Measurements from ENCODE around the gene NEK6.

The NEK6 gene

DNA sequence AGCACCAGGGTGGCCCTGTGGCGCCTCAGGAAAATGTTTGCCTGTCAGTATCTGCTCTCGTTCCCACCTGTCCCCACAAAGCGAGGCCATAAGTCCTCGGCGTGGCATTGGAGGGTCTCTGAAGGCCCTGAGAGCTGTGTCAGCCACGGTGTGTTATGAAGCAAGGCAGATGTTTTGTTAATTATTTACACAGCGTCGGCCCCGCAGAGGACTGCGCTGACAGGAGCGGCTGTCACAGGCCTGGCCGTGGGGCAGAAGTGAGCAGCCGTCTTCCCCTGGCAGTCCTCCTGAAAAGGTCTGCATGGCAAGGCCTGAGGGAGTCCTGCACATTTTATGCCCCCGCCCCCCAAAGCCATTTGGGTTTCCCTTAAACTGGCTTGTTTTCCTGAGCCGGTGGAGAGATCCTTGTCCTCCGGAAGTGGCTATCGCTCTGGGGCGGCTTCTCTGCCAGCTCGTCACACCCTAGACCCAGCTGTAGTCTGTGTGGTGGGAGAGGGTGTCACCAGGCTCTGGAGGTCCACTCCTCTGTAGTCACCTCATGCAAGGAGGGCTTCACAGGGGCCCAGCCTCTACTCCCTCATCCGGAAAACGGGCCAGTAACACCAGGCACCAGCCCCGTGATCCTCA lies 6.2 kb downstream of the NEK6 start:
- Mint-ChIP-seq H3K4me1 (peaks cover 93% of the 10 kb centered on the region), H3K36me3 (peaks cover 20% of the 10 kb centered on the region), H3K27me3 (no peaks in the 10 kb centered on the region), H3K9me3 (no peaks in the 10 kb centered on the region), H3K27ac (peak overlapping the region; percentile 93), H3K4me3 (peak overlapping the region; percentile 99)
- ATAC-seq: no peak

DNA sequence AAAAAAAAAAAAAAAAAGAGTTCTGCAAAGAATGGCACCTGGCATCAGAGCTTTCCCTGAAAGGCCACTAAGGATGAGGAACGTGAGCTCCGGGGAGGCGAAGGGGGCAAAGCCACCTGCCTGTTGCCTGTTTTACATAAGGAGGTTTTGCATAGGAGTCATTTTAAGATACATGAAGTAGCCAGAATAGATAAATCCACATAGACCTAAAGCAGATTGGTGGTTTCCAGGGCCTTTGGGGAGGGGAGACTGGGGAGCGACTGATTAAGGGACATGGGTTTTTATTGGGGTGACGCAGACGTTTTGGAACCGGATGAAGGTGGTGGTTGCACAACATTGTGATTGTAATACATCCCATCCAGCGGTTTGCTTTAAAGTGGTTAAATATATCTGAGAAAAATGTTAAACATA lies 7.1 kb downstream of the NEK6 start:
- ATAC-seq: peak; percentile 76
- Mint-ChIP-seq H3K4me3 (peak overlapping the region; percentile 99), H3K36me3 (peaks cover 16% of the 10 kb centered on the region), H3K27ac (peak overlapping the region; percentile 93), H3K4me1 (peaks cover 98% of the 10 kb centered on the region), H3K9me3 (no peaks in the 10 kb centered on the region), H3K27me3 (no peaks in the 10 kb centered on the region)

DNA sequence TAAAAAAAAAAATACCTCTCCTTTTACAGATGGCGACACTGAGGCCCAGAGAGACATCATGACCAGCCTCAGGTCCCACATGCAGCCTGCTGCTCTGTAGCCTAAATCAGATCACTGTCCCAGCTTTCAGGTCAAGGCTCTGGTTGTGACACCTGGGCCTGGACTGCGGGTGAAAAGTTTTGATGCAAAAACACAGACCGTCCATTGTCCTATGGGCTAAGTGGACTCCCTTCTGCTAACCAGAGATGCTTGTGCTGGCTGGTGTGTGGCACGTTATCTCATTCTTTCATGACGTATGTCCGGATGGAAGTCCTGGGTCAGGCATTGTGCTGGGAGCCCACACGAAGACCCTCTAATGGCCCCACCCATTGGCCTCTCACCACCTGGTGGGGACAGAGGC lies 7.8 kb downstream of the NEK6 start:
- no peaks in the 10 kb centered on the region for H3K9me3 Mint-ChIP-seq
- H3K4me3 Mint-ChIP-seq: peak overlapping the region; percentile 99
- no peak for ATAC-seq
- no peaks in the 10 kb centered on the region for H3K27me3 Mint-ChIP-seq
- H3K36me3 Mint-ChIP-seq: peaks cover 20% of the 10 kb centered on the region
- H3K27ac Mint-ChIP-seq: peak overlapping the region; percentile 93
- peaks cover 100% of the 10 kb centered on the region for H3K4me1 Mint-ChIP-seq

DNA sequence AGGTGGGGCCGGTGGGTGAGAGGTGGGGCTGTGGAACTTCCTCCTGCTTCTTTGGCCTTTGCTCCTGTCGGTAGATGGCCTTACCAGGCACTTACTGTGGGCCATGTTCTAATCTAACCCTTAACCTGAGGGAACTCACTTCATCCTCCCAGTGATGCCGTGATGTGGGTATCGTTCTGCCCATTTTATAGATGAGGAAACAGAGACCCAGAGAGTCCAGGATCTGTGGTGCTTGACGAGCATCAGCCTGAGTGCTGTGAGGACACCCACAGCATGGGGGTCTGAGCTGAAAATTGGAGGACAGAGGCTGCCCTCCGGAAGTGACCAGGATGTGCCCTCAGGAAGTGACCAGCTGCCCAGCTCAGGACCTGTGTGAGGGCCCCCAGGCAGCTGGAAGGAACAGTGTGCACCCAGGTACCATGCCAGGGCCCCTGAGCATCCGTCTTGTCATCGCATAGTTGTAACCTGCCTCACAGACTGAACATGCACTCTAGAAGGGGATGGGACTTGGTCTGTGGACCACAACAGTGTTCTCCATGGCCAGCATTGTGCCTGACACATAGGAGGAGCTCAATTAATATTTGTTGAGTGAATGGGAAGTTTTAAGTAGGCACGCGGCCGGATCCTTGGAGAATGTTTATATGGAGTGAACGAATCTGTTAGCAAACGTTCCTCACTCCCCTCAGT lies 8.5 kb downstream of the NEK6 start:
- Mint-ChIP-seq H3K4me3 (peak overlapping the region; percentile 99), H3K36me3 (peaks cover 23% of the 10 kb centered on the region), H3K27ac (peak overlapping the region; percentile 93), H3K27me3 (no peaks in the 10 kb centered on the region), H3K9me3 (no peaks in the 10 kb centered on the region), H3K4me1 (peaks cover 100% of the 10 kb centered on the region)
- no peak for ATAC-seq

DNA sequence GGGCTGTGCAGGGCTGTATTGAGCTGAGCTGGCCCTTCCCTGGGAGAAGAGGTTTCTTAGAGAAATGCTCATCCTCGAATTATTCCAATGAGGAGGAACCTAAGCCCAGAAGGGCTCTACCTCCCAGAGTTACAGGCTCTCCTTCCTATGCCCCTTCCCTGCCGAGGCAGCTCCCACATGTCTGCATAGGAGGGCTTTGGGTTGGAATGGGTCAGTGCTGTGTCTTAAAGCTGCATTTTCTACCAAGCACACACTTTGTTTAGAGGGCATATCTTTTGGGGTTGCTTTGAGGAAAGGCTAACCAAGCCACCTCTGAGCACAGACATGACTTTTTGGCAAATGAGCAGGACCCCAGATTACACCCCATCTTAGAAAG lies 9.1 kb downstream of the NEK6 start:
- peaks cover 21% of the 10 kb centered on the region for H3K36me3 Mint-ChIP-seq
- H3K27me3 Mint-ChIP-seq: no peaks in the 10 kb centered on the region
- peak overlapping the region; percentile 22 for H3K4me3 Mint-ChIP-seq
- no peak for ATAC-seq
- H3K27ac Mint-ChIP-seq: peak overlapping the region; percentile 93
- peaks cover 98% of the 10 kb centered on the region for H3K4me1 Mint-ChIP-seq
- no peaks in the 10 kb centered on the region for H3K9me3 Mint-ChIP-seq

DNA sequence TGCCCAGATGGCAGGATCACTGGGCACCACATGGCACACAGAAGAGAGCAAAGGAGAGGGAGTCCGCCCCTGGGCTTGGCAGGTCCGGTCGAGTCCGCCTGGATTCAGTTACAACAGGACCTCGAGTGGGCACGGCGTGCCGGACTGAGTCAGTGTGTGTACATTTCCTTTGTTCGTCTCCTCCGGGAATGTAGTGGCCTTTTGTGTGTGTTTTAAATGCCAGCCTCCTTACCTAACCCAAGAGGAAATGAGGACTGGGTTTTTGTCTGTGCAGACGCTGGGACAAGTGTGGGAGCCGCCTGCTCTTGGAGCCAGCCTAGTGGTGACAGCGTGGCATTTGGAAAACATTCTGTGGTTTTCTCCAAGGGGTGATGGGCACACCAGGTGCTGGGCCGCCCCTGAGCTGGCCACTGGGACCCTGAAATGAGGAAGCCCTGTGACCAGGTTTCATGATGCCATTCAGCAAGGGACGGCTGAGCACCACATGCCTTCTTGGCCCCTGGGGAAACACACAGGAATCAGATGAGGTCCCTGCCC lies 9.6 kb downstream of the NEK6 start:
- H3K27ac Mint-ChIP-seq: peak overlapping the region; percentile 93

DNA sequence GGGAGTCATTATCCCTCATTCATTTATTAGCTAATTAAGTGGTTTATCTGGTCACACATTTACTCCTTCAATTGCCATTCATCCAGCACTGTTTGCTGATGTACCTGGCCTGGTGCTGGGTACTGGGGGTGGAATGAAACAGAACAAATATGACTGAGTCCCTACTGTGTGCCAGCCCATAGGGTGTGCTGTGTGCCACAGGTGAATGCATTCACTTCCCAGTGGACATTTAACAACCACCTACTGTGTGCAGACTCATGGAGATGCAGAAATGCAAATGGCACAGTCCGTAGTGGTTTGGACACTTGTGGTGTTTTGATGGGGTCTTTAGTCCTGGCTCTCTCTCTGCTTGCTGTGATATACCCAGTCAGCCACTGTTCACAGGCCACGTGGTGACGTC lies 10.5 kb downstream of the NEK6 start:
- no peaks in the 10 kb centered on the region for H3K9me3 Mint-ChIP-seq
- H3K27me3 Mint-ChIP-seq: no peaks in the 10 kb centered on the region
- H3K27ac Mint-ChIP-seq: peak overlapping the region; percentile 93
- ATAC-seq: no peak
- no peak overlapping the region for H3K4me3 Mint-ChIP-seq
- peaks cover 95% of the 10 kb centered on the region for H3K4me1 Mint-ChIP-seq
- peaks cover 26% of the 10 kb centered on the region for H3K36me3 Mint-ChIP-seq

More for the DNA sequence above, 9.6 kb downstream of the NEK6 start:
- peaks cover 19% of the 10 kb centered on the region for H3K36me3 Mint-ChIP-seq
- peak overlapping the region; percentile 22 for H3K4me3 Mint-ChIP-seq
- peak; percentile 71 for ATAC-seq
- peaks cover 98% of the 10 kb centered on the region for H3K4me1 Mint-ChIP-seq
- no peaks in the 10 kb centered on the region for H3K27me3 Mint-ChIP-seq
- H3K9me3 Mint-ChIP-seq: no peaks in the 10 kb centered on the region

DNA sequence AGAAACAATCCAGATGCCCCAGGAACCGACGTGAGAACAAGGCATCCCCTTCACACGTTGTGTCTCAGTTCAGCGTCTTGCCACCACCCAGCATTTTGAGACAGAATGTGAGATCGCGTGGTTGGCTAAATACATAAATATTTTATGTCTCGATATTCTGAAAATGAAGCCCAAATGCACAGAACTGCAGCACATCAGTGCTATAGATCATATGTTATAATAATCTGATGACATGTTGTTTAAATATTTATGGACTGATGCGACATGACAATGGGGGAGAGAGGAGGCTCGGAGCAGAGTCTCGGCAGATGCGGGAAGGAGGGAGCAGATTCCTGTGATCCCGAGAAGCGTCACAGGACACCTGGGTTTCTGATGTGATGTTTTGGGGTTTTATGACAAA lies 10.9 kb downstream of the NEK6 start:
- H3K4me1 Mint-ChIP-seq: peaks cover 92% of the 10 kb centered on the region
- H3K27me3 Mint-ChIP-seq: no peaks in the 10 kb centered on the region
- no peak overlapping the region for H3K4me3 Mint-ChIP-seq
- peak overlapping the region; percentile 93 for H3K27ac Mint-ChIP-seq
- no peak for ATAC-seq
- H3K36me3 Mint-ChIP-seq: peaks cover 26% of the 10 kb centered on the region
- H3K9me3 Mint-ChIP-seq: no peaks in the 10 kb centered on the region

DNA sequence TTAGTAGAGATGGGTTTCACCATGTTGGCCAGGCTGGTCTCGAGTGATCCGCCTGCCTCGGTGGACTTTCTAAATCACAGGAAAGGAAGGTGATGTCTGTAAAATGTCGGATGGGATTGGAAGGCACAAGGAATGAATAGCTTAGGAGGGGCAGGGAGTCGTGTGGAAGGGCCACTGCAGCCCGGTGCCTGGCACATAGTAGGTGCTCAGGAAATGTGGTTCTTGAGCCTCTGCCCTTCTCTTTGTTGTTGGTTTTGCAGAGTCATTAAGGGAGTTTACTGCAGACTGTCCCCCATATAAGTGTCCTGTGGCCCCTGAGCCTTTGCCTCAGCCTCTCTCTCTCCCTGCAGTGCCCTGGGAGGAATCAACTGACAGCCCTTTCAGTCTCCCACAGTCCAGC lies 11.8 kb downstream of the NEK6 start:
- H3K27me3 Mint-ChIP-seq: no peaks in the 10 kb centered on the region
- peak overlapping the region; percentile 93 for H3K27ac Mint-ChIP-seq
- peaks cover 92% of the 10 kb centered on the region for H3K4me1 Mint-ChIP-seq
- peaks cover 33% of the 10 kb centered on the region for H3K36me3 Mint-ChIP-seq
- no peak overlapping the region for H3K4me3 Mint-ChIP-seq
- no peak for ATAC-seq
- H3K9me3 Mint-ChIP-seq: no peaks in the 10 kb centered on the region

DNA sequence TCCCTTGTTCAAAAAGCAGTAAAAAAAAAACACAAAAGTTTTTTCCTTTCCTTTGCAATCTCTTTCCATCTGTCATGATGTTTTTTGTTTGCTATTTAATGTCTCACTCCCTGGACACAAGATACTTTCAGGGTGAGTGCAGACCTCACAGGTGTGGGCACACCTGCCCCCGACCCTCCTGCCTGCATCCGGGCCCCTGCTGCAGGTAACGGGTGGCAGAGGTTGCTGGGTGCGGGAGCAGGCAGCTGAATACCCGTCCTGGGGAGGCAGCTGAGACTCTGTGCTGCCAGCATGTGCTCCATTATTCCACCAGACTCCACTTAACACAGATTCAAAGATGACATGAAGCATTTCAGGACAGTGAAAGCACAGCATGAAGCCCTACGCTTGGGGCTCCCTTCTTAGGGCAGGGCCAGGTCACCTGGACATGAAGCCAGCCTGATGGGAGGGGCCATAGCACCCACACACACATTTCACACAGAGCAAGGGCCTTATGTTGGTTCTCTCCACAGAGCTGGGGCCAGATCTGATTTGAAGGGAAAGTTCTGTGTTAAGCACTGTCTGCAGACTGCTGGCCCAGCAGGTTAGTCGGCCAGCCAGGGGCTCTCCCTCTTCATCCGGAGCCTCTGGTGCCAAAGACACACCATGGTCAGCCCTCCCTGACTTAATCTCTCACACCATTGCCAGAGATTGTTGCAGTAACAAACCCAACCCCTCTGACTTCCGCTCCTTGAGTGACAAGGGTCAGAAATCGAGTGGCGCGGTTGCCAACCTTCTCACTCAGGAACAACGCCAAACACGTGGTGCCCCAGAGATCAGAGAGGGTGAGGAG lies 13.0 kb downstream of the NEK6 start:
- H3K9me3 Mint-ChIP-seq: no peaks in the 10 kb centered on the region
- no peak for ATAC-seq
- no peak overlapping the region for H3K4me3 Mint-ChIP-seq
- H3K27me3 Mint-ChIP-seq: no peaks in the 10 kb centered on the region
- peaks cover 92% of the 10 kb centered on the region for H3K4me1 Mint-ChIP-seq
- peaks cover 45% of the 10 kb centered on the region for H3K36me3 Mint-ChIP-seq
- H3K27ac Mint-ChIP-seq: peak overlapping the region; percentile 93

DNA sequence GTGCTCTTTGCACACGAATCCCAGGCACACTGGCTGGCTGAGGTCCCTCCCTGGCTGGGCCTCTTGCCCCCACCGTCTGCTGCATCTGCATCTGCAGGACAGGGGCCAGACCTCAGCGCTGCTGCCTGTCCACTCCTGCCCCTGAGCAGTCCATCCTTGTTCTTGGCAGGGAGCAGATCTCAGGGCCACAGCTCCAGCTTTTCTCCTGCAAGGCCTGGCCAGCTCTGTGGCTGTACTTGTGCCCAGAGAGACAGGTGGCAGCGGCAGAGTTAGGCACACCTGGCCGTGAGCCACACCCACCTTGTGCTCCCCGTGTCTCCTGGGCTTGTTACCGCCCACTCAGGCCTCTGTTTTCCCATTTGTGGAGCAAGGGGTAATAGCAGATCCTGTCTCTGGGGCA lies 13.9 kb downstream of the NEK6 start:
- Mint-ChIP-seq H3K27me3 (no peaks in the 10 kb centered on the region), H3K4me3 (no peak overlapping the region), H3K36me3 (peaks cover 54% of the 10 kb centered on the region), H3K4me1 (peaks cover 92% of the 10 kb centered on the region), H3K9me3 (no peaks in the 10 kb centered on the region), H3K27ac (peak overlapping the region; percentile 93)
- no peak for ATAC-seq

DNA sequence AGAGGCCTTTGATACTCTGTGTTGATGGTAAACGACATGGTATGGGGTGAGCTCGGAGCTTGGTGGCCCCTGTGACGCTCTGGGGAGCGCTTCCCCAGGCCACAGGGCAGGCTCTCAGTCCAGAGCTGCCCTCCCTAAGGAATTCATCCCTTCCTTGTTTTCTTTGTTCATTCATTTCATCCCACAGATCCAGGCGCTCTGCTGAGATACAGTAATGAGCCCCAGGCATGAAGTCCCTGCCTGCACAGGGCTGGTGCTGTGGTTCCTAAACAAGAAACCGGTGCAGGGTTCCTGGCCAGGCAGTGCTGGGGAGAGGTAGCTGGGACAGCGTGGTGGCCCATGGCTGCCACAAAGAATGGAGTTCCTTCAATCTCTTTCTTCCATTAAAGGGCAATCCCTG lies 14.4 kb downstream of the NEK6 start:
- ATAC-seq: no peak
- H3K9me3 Mint-ChIP-seq: no peaks in the 10 kb centered on the region
- H3K36me3 Mint-ChIP-seq: peaks cover 58% of the 10 kb centered on the region
- H3K4me3 Mint-ChIP-seq: no peak overlapping the region
- H3K4me1 Mint-ChIP-seq: peaks cover 92% of the 10 kb centered on the region
- no peaks in the 10 kb centered on the region for H3K27me3 Mint-ChIP-seq
- H3K27ac Mint-ChIP-seq: peak overlapping the region; percentile 53

DNA sequence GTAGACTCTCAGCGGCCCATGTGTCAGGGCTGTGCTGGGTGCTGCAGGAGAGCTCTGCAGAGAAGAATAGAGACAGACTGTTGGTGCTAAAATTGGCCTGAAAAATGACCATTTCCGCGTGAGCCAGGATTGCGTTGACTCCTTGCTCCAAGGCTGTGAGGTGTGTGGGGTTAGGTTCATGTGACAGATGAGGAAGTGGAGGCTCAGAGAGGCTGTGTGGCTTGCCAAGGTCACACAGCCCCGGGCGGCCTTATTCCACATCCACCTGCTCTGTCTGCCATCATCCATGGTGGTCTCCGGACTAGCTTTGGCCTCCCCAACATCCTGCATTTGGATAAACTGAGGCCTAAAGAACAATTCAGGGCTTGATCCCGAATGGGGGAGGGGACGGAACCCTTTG lies 15.2 kb downstream of the NEK6 start:
- H3K36me3 Mint-ChIP-seq: peaks cover 63% of the 10 kb centered on the region
- H3K4me3 Mint-ChIP-seq: no peak overlapping the region
- peaks cover 92% of the 10 kb centered on the region for H3K4me1 Mint-ChIP-seq
- H3K27ac Mint-ChIP-seq: peak overlapping the region; percentile 53
- H3K27me3 Mint-ChIP-seq: no peaks in the 10 kb centered on the region
- no peaks in the 10 kb centered on the region for H3K9me3 Mint-ChIP-seq
- ATAC-seq: no peak

DNA sequence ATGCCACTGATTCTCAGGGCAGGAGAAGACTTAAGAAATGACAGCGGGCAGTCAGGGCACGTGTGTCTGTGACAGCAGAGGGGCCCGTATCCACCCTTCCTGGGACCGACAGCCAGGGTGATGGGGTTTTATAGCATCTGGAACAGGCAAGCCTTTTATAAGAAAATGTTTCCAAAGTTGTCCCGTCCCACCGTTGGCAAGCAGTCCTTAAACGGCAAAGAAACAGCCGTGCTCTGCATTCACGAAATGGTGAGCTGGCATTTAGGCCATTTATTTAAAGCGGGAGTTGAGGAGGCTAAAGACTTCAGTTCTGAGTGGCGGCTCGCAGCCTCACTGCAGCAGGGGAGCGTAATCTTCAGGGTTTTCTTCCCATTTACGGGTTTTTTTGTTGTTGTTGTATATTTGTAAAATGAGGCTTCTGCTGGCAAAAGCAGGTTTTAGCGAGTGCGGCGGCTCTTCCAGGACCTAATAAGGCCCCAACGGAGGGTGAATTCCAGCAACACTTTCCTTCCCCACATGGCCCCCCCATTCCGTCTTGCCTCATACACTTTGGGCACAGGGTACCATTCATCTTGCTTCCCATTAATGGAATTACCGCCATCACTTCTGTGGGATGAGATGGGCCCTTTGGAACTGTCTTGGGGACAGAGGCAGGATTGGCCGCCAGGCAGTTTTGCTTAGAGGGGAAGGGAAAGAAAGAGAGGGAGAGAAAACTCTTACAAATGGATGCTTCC lies 15.8 kb downstream of the NEK6 start:
- peaks cover 92% of the 10 kb centered on the region for H3K4me1 Mint-ChIP-seq
- no peak for ATAC-seq

DNA sequence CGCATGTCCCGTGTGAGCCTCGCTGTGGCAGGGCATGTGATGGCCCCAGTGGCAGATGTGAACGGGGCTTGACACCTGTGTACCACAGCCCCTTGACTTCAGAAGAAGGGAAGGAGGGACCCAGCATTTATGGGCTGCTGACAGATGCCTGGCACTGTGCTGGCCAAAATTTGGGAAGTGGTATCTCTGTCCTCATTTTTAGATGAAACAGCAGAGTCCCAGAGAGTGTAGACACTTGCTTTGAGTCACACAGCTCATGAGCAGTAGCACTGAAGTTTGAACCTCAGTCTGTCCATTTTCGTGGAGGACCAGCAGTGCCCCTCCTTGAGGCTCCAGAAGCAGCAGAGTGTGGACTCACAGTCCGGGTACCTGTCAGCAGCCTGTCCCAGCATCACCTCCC lies 16.5 kb downstream of the NEK6 start:
- H3K36me3 Mint-ChIP-seq: peaks cover 62% of the 10 kb centered on the region
- no peak overlapping the region for H3K4me3 Mint-ChIP-seq
- peaks cover 92% of the 10 kb centered on the region for H3K4me1 Mint-ChIP-seq
- H3K27me3 Mint-ChIP-seq: no peaks in the 10 kb centered on the region
- H3K9me3 Mint-ChIP-seq: no peaks in the 10 kb centered on the region
- peak overlapping the region; percentile 98 for H3K27ac Mint-ChIP-seq
- ATAC-seq: no peak

More for the DNA sequence above, 15.8 kb downstream of the NEK6 start:
- peak overlapping the region; percentile 98 for H3K27ac Mint-ChIP-seq
- no peaks in the 10 kb centered on the region for H3K27me3 Mint-ChIP-seq
- H3K4me3 Mint-ChIP-seq: no peak overlapping the region
- peaks cover 65% of the 10 kb centered on the region for H3K36me3 Mint-ChIP-seq
- no peaks in the 10 kb centered on the region for H3K9me3 Mint-ChIP-seq
